ENCODE measurements around the gene PTBP3. TPM values are rescaled to one million over a fixed set of nuclear protein-coding genes. Genes with fewer than 3 reads are reported as not detected.

Gene PTBP3
- total RNA-seq, 2 donors from 2014 or later: 117 to 126 TPM

GRCh38 chr9:112332214-112332613 lies 1.2 kb downstream of the PTBP3 start:
- no peak for ATAC-seq
- DNase-seq: no peak
- intact Hi-C loops (cut with DNase I, micrococcal nuclease): loop anchor here in 1 of 2 donors (5.0 kb wide), 1 partner anchor 50 kb away; the partner anchor contains the start of gene HSDL2

GRCh38 chr9:112331674-112331952 lies 1.8 kb downstream of the PTBP3 start:
- intact Hi-C loops (cut with DNase I, micrococcal nuclease): loop anchor here in 1 of 2 donors (5.0 kb wide), 1 partner anchor 51 kb away; the partner anchor contains the start of gene HSDL2

GRCh38 chr9:112328545-112328944 lies 4.9 kb downstream of the PTBP3 start:
- intact Hi-C loops (cut with DNase I, micrococcal nuclease): no loop called here
- ATAC-seq (no peak), DNase-seq (no peak)

More at GRCh38 chr9:112331674-112331952, 1.8 kb downstream of the PTBP3 start:
- no peak for ATAC-seq
- DNase-seq: no peak

- ATAC-seq (no peak), DNase-seq (no peak)
- intact Hi-C loops (cut with DNase I, micrococcal nuclease): no loop called here
These were observed 5.5 kb downstream of the PTBP3 start for GRCh38 chr9:112327718-112328450.

DNA sequence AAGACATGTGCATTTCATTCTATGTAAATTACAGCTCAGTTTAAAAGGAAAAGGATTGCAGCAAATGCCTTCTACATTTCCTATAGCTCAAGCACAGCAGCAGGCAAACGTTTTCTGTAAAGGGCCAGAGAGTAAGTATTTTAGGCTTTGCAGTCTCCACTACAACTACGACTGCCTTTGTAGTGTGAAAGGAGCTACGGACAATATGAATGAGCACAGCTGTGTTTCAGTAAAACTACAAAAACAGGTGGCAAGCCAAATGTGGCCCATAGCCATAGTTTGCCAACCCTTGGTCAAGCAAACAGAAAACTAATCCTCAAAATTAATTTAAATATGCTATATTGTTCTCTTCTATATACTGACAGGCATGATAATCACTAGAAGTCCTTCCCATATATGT lies 7.2 kb downstream of the PTBP3 start:
- ATAC-seq (no peak), DNase-seq (no peak)
- intact Hi-C loops (cut with DNase I, micrococcal nuclease): no loop called here

- DNase-seq (no peak), ATAC-seq (no peak)
- intact Hi-C loops (cut with DNase I, micrococcal nuclease): no loop called here
These were observed 7.8 kb downstream of the PTBP3 start for GRCh38 chr9:112325600-112325999.

GRCh38 chr9:112325127-112325526 lies 8.3 kb downstream of the PTBP3 start:
- ATAC-seq (no peak), DNase-seq (no peak)
- intact Hi-C loops (cut with DNase I, micrococcal nuclease): no loop called here

DNA sequence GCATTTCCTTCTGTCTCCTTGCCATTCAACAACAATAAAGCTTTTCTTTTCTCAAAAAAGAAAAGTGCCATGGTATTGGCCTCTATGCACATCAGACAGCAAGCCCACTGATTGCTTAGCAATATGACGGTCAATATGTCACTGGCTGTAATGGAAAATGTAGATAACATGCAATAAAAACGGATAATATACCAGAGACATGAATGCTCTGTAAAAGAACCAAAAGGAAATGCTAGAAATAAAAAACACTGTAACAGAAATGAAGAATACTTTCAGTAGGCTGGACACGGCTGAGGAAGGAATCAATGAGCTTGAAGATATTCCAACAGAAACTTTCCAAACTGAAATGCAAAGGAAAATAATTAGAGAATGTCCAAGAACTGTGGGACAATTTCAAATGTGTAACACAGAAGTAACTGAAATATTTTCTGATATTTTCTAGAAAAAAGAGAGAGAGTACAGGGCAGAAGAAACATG lies 10.0 kb downstream of the PTBP3 start:
- intact Hi-C loops (cut with DNase I, micrococcal nuclease): no loop called here
- DNase-seq (no peak), ATAC-seq (peak; percentile 57)

- peak; percentile 66 for ATAC-seq
- intact Hi-C loops (cut with DNase I, micrococcal nuclease): no loop called here
- no peak for DNase-seq
These were observed 10.6 kb downstream of the PTBP3 start for GRCh38 chr9:112322701-112323377.

GRCh38 chr9:112316258-112316943 lies 17.0 kb downstream of the PTBP3 start:
- ATAC-seq (no peak), DNase-seq (no peak)
- intact Hi-C loops (cut with DNase I, micrococcal nuclease): no loop called here

DNA sequence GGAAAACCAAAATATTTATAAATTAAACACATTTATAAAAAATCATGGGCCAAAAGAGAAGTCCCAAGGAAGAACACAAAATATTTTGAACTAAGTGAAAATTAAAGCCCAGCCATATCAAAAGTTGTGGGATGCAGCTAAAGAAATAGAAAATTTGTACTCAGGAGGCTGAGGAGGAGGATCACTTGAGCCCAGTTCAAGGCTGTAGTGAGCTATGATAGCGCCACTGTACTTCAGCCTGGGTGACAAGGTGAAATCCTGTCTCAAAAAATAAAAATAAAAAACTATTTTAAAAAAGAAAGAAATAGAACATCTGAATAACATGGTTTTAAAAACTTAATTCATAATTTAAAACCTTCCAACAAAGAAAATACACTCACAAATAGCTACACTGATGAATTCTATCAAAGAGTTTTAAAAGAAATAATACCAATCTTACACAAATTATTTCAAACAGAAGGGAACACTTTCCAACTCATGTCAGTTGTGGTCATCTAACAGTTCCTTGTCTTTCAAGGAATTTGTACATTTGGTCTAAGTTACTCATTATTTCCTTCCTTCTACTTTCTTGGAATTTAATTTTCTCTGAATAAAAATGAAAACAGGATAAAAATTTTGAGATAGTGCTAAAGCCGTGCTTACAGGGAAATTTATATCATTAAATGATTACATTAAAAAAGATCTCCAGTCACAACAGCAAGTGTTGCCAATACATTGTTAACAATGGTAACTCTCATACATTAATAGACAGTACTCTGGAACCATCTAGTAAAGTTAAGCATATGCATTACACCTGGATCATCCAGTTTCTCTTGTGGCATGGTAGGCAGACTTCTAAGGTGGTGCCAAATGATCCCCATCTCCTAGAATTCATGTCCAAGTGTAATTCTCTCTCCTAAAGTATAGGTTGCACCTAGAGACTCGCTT lies 17.8 kb downstream of the PTBP3 start:
- DNase-seq: no peak
- peak; percentile 63 for ATAC-seq
- intact Hi-C loops (cut with DNase I, micrococcal nuclease): no loop called here

DNA sequence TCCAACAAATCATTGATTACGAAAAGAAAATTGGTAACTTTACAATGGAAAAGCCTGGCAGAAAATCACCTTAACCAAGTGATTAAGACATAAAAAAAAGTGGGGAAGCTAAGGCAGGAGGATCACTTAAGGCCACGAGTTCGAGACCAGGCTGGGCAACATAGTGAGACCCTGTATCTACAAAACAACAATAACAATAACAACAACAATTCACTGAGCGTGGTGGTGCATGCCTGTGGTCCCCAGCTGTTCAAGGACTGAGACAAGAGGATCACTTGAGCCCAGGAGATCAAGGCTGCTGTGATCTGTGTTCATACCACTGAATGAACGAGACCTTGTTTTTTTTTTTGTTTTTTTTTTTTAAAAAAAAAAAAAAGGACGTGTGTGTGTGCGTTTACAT lies 21.3 kb downstream of the PTBP3 start:
- intact Hi-C loops (cut with DNase I, micrococcal nuclease): no loop called here
- DNase-seq (no peak), ATAC-seq (no peak)

GRCh38 chr9:112311497-112311896 lies 21.9 kb downstream of the PTBP3 start:
- intact Hi-C loops (cut with DNase I, micrococcal nuclease): no loop called here
- DNase-seq (no peak), ATAC-seq (no peak)

GRCh38 chr9:112310826-112311225 lies 22.6 kb downstream of the PTBP3 start:
- intact Hi-C loops (cut with DNase I, micrococcal nuclease): no loop called here
- peak; percentile 26 for ATAC-seq
- DNase-seq: no peak

DNA sequence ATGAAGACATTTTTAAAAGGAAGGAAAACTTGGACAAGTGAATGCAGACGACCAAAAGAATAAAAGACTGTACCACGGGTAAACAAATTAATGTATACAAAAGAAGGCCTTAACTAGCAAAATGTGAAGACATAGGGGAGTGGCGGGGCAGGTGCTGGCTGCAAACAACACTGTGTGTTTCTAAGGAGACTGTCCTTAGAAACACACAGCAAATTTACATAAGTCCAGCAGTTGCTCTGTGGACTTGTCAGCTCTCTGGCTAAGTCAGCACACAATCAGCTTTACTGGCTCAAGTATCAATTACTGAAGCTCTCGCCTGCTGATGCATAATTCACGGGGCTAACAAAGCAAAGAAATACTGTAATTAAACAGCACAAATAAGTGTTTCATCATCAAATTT lies 24.8 kb downstream of the PTBP3 start:
- DNase-seq (no peak), ATAC-seq (peak; percentile 92)
- intact Hi-C loops (cut with DNase I, micrococcal nuclease): no loop called here

- intact Hi-C loops (cut with DNase I, micrococcal nuclease): no loop called here
- DNase-seq (no peak), ATAC-seq (no peak)
These were observed 32.0 kb downstream of the PTBP3 start for GRCh38 chr9:112301420-112301819.

DNA sequence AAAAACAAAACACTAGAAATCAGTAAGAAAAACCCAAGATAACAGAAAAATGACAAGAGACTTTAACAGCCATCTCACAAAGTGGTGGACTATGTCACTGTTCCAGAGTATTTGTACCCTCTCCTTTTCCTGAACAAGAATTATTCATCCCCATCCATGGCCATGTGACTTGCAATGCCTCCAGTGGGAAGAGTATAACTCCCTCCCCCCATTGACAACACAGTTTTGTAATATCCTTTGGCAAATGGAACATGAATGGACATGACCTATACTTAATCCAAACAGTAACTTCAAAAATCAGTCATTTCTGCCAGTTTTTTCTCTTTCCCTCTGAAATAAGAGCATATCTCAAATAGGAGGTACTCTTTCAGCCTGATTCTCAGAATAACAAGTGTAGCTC lies 33.9 kb downstream of the PTBP3 start:
- peak; percentile 36 for ATAC-seq
- intact Hi-C loops (cut with DNase I, micrococcal nuclease): no loop called here

DNA sequence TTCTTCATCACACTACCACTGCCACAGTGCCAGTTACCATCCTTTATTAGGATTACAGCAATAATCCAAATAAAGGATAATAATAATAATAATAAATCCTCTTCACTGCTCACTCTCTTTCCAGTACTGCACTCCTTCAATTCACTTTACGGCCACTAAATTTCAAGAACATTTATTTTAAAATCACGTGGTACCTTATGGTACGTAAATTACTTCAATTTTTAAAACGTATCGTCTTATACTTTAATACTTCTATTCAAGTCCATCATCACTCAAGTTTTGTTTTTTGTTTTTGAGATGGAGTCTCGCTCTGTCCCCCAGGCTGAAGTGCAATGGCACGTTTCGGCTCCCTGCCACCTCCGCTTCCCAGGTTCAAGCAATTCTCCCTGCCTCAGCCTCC lies 36.5 kb downstream of the PTBP3 start:
- intact Hi-C loops (cut with DNase I, micrococcal nuclease): no loop called here

More for the DNA sequence above, 33.9 kb downstream of the PTBP3 start:
- DNase-seq: no peak

DNA sequence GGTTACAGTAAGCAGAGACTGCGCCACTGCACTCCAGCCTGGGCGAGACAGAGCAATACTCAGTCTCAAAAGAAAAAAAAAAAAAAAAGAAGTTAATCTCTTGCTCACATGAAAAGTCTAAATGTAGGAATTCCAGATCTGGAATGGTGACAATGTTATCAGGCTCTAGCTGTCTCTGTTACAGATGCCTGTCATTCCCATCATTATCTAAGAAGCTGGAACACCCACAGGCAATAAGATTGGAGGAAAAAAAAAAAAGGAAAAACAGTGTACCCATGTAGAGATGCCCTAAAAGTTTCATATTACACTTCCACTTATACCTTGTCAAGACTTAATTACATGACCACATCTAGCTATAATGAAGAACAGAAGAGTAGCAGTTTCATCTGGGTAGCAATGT lies 38.2 kb downstream of the PTBP3 start:
- intact Hi-C loops (cut with DNase I, micrococcal nuclease): no loop called here
- DNase-seq: no peak
- no peak for ATAC-seq

More for the DNA sequence above, 36.5 kb downstream of the PTBP3 start:
- ATAC-seq (no peak), DNase-seq (no peak)
